Measurements from ENCODE around the gene PLCZ1. TPM values are rescaled to one million over a fixed set of nuclear protein-coding genes. Genes with fewer than 3 reads are reported as not detected.

Gene PLCZ1
- total RNA-seq, 1 donor from 2014 or later = not detected

DNA sequence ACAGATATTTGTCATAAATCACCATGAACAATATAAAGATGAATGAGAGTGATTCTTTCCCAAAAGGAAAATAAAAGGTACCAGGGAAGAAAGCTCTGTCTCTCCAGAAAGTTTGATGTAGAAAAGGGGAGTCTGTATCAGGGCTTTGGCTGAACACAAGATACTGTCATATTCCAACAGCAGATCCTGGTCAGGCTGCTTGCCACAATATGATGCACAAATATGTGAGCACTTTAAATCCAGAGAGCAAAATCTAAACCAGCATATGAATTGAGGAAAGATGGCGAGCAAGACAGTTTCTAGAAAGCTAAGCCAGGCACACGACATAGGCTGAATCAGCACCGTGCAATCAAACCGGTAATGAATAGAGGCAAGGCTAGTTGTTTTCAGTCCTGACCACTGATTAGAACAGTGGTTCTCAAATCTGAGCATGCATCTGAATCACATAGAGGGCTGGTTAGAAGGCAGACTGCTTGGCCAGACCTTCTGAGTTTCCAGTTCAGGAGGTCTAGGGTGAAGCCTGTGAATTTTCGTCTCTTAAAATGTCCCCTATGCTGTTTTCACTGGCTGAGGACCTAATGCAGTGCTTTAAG, 60.7 kb downstream of the PLCZ1 start:
- no peak for DNase-seq (ENCODE audit: extremely low spot score in 2 of 2)
- H3K4me1 ChIP-seq = no peaks in the 10 kb centered on the region
- intact Hi-C loops (cut with DNase I) = no loop called here
- no peak overlapping the region for H3K4me3 ChIP-seq
- H3K36me3 ChIP-seq = no peaks in the 10 kb centered on the region
- no peaks in the 10 kb centered on the region for H3K9me3 ChIP-seq
- TF ChIP-seq POLR2AphosphoS5 (IDR thresholded peaks at IDR 0.05; ENCODE audit: insufficient read depth in 1 of 2, low read depth in 1 of 2) = no peak
- TF ChIP-seq POLR2A (IDR thresholded peaks at IDR 0.05) = no peak
- TF ChIP-seq, protein P1, sequence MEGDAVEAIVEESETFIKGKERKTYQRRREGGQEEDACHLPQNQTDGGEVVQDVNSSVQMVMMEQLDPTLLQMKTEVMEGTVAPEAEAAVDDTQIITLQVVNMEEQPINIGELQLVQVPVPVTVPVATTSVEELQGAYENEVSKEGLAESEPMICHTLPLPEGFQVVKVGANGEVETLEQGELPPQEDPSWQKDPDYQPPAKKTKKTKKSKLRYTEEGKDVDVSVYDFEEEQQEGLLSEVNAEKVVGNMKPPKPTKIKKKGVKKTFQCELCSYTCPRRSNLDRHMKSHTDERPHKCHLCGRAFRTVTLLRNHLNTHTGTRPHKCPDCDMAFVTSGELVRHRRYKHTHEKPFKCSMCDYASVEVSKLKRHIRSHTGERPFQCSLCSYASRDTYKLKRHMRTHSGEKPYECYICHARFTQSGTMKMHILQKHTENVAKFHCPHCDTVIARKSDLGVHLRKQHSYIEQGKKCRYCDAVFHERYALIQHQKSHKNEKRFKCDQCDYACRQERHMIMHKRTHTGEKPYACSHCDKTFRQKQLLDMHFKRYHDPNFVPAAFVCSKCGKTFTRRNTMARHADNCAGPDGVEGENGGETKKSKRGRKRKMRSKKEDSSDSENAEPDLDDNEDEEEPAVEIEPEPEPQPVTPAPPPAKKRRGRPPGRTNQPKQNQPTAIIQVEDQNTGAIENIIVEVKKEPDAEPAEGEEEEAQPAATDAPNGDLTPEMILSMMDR (IDR thresholded peaks at IDR 0.05) = no peak
- no peaks in the 10 kb centered on the region for H3K27me3 ChIP-seq
- no peak overlapping the region for H3K27ac ChIP-seq

DNA sequence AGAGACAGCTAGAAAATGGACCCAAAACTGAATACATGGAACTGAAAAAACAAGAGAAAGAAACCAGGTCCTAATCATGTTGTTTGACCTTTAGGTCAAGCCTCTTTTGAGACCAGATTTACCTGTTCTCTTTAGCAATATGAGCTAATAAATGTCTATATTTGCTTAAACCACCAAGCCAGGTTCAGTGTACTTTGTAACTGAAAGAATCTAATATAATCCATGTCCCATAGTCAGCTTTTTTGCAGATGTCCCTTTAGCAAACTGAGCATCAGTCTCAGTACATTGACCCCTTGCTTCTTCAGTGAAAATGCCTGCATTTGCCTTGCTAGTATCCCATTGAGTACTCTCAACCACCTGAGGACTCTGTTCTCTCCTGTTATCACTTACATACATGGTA, 61.7 kb downstream of the PLCZ1 start:
- H3K27ac ChIP-seq = no peak overlapping the region
- no peak for DNase-seq (ENCODE audit: extremely low spot score in 2 of 2)
- no peaks in the 10 kb centered on the region for H3K36me3 ChIP-seq
- H3K9me3 ChIP-seq = no peaks in the 10 kb centered on the region
- H3K27me3 ChIP-seq = no peaks in the 10 kb centered on the region
- intact Hi-C loops (cut with DNase I) = no loop called here
- H3K4me3 ChIP-seq = no peak overlapping the region
- no peaks in the 10 kb centered on the region for H3K4me1 ChIP-seq
- TF ChIP-seq, protein P1 (IDR thresholded peaks at IDR 0.05) = no peak
- TF ChIP-seq POLR2AphosphoS5 (IDR thresholded peaks at IDR 0.05; ENCODE audit: insufficient read depth in 1 of 2, low read depth in 1 of 2) (no peak), POLR2A (IDR thresholded peaks at IDR 0.05) (no peak)

DNA sequence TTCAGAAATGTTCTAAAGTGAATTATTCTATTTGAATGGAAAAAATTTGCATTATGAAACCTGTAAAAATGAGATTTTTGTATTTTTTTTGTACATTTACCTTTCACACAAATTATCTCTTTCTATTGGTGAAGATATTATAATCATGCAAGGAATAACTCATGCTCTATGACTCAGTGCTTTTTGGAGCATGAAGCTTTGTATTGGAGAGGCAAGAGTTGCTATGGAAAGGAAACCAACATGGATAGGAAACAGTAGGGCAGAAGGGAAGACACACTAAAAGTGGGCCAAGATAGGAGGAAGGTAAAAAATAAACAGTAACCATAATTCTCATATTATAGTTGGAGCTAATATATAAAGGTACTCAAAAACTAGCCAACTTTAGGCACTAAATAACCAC, 79.0 kb downstream of the PLCZ1 start:
- Histone ChIP-seq H3K27ac (no peak overlapping the region), H3K36me3 (no peaks in the 10 kb centered on the region), H3K9me3 (no peaks in the 10 kb centered on the region), H3K4me3 (no peak overlapping the region), H3K4me1 (no peaks in the 10 kb centered on the region), H3K27me3 (no peaks in the 10 kb centered on the region)
- intact Hi-C loops (cut with DNase I) = no loop called here
- DNase-seq (ENCODE audit: extremely low spot score in 2 of 2) = no peak
- TF ChIP-seq, protein P1 (IDR thresholded peaks at IDR 0.05) = no peak
- no peak for TF ChIP-seq POLR2AphosphoS5 (IDR thresholded peaks at IDR 0.05; ENCODE audit: insufficient read depth in 1 of 2, low read depth in 1 of 2)
- no peak for TF ChIP-seq POLR2A (IDR thresholded peaks at IDR 0.05)

DNA sequence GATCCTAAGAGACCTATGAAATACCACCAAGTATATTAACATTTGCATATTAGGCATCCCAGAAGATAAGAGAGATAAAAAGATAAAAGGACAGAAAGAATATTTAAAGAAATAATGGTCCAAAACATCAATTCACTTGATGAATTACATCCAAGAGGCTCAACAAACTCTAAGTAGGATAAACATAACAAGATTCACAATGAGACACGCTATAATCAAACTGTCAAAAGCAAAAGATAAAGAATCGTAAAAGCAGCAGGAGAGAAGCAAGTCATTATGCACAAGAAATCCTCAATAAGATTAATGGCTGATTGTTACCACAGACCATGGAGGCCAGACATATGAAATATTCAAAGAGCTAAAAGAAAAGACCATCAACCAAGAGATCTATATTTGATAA, 79.6 kb downstream of the PLCZ1 start:
- H3K4me1 ChIP-seq = no peaks in the 10 kb centered on the region
- intact Hi-C loops (cut with DNase I) = no loop called here
- TF ChIP-seq POLR2A (IDR thresholded peaks at IDR 0.05) = no peak
- TF ChIP-seq, protein P1 (IDR thresholded peaks at IDR 0.05) = no peak
- no peak for TF ChIP-seq POLR2AphosphoS5 (IDR thresholded peaks at IDR 0.05; ENCODE audit: insufficient read depth in 1 of 2, low read depth in 1 of 2)
- H3K4me3 ChIP-seq = no peak overlapping the region
- no peak overlapping the region for H3K27ac ChIP-seq
- no peaks in the 10 kb centered on the region for H3K27me3 ChIP-seq
- no peaks in the 10 kb centered on the region for H3K9me3 ChIP-seq
- DNase-seq (ENCODE audit: extremely low spot score in 2 of 2) = no peak
- no peaks in the 10 kb centered on the region for H3K36me3 ChIP-seq

DNA sequence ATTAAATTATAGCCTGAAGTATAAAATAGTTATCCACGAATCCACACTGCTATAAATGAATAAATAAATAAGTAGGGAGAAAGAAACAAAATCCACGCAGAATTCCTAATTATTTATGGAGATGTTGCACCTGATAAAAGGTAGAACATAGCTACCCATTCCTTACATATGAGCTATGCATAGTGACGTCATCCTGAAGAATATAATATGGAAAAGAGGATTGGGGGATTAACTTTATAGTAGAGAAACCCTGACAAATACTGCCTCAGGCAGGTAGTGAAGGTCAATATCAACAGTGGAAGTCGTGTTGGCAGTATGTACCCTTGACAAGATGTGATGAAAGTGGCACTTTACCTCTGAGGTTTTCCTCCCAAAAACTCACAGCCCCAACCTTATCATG, 82.5 kb downstream of the PLCZ1 start:
- no peak overlapping the region for H3K4me3 ChIP-seq
- H3K9me3 ChIP-seq = no peaks in the 10 kb centered on the region
- H3K4me1 ChIP-seq = no peaks in the 10 kb centered on the region
- no peak for DNase-seq (ENCODE audit: extremely low spot score in 2 of 2)
- intact Hi-C loops (cut with DNase I) = no loop called here
- no peaks in the 10 kb centered on the region for H3K27me3 ChIP-seq
- no peak overlapping the region for H3K27ac ChIP-seq
- H3K36me3 ChIP-seq = no peaks in the 10 kb centered on the region
- TF ChIP-seq POLR2AphosphoS5 (IDR thresholded peaks at IDR 0.05; ENCODE audit: insufficient read depth in 1 of 2, low read depth in 1 of 2) = no peak
- TF ChIP-seq POLR2A (IDR thresholded peaks at IDR 0.05) = no peak
- TF ChIP-seq, protein P1 (IDR thresholded peaks at IDR 0.05) = no peak
